Stimulated activated CD8-positive, alpha-beta memory T cell treated with anti-CD3 and anti-CD28 coated beads, Interleukin-7, amount 100 ng/mL, for 1 hour (primary cell): ENCODE results near the gene AOPEP.
"Not testable (repeated sequence)": the region's sequence is repeated elsewhere in the genome, so short reads cannot be mapped to it uniquely, and the experiment has no call there.

Experiments
- DNase-seq, 2 donors: peaks; one replicate each; pipeline ENCODE4 v3.0.0-alpha.2; 2020; ENCODE audit warnings: low read depth in 2 of 2

Gene AOPEP

GRCh38 chr9:94817291-94818177 is 91.0 kb downstream of the AOPEP start:
- DNase-seq = no peak

- DNase-seq = no peak
Observed at GRCh38 chr9:94818178-94818541, 91.7 kb downstream of the AOPEP start.

- DNase-seq = no peak
Observed at GRCh38 chr9:94819161-94819687, 92.7 kb downstream of the AOPEP start.

GRCh38 chr9:94821098-94821887 is 94.8 kb downstream of the AOPEP start:
- DNase-seq = no peak

- no peak for DNase-seq
Observed at GRCh38 chr9:94822273-94822672, 95.8 kb downstream of the AOPEP start.

DNA sequence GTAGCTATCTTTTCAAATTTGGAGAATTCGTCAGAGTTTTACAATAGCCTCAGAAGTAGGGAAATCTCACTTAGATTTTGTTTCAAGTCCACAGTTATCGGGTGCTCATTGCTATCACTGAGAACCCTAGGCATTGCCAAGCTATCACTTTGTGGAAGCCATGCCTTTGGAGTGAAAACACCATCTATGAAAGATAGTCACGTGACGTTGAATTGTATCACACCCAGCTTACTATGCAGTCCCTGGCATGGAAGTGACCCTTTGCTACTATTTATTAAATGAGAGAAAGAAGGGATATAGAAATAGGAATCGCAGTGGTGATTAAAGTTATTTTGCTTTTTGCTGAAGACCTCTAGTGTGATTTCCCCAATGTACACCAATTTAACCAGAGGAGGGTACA is 97.2 kb downstream of the AOPEP start:
- no peak for DNase-seq

GRCh38 chr9:94824411-94824810 is 97.9 kb downstream of the AOPEP start:
- DNase-seq = no peak

DNA sequence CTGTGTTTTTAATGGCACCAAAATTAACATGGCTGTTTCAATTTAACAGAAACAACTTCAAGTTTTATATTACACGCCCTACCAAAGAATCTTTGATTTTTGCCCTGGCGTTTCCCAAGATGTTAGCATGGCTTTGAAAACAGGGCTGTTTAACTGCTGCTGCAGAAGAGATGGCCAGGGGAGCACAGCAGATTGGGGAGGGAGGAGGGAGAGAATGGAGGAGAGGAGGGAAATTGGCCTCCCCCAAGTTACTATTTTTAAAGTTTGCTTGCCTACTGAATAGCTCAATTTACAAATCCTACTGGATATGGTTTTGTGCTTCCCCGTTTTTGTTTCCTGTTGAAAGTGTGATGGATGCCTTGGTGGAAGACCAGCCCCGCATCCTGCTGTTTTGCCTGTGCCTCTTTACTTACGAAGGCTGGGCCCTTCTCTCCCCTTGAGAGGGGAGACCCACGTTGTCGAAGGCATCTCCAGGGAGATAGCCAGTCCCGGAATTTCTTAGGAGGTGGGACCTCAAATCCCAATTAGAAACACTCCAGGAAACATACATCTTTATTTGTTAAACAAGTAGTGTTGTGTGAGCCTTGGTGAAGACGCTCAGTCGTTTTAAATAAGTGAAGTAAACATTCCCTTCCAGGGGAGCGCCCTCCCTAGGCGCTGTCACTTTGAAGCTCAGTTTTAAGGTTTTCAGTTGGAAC is 98.6 kb downstream of the AOPEP start:
- DNase-seq = no peak

- DNase-seq = no peak
Observed at GRCh38 chr9:94825611-94825958, 99.1 kb downstream of the AOPEP start.

GRCh38 chr9:94826044-94826443 is 99.5 kb downstream of the AOPEP start:
- no peak for DNase-seq

- DNase-seq = no peak
Observed at GRCh38 chr9:94826644-94827410, 100.3 kb downstream of the AOPEP start.

GRCh38 chr9:94827584-94828304 is 101.2 kb downstream of the AOPEP start:
- no peak for DNase-seq

DNA sequence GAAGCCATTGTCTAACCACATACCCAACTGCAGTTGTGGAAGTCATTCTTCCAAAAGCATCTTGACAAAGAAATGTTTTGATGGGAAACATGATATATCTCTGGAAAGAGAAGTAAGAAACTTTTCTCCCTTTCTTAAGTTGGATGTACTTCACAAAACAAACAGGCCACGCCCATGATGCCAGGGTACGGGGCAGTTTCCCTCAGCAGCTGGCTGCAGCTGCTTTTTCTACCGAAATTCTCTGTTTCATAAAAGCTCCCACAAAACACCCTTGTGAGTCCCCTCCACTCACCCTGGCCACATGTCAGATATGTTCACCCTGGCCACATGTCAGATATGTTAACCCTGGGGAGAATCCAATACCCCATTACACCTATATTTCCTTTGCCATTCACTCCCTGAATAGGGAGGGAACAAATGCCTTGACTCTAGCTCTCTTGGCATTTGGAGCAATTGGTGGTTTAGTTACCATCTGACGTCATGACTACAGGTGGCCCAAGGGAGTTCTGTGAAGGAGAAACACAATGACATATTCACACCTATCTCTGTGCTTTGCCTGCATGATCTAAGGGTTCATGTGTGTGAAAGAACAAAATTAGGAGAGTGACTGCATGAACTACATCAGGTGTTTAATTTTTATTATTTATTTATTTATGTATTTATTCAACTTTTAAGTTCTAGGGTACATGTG is 103.0 kb downstream of the AOPEP start:
- DNase-seq = no peak

- DNase-seq = not testable (repeated sequence)
Observed at GRCh38 chr9:94830071-94830604, 103.6 kb downstream of the AOPEP start.

- no peak for DNase-seq
Observed at GRCh38 chr9:94833802-94834201, 107.3 kb downstream of the AOPEP start.

DNA sequence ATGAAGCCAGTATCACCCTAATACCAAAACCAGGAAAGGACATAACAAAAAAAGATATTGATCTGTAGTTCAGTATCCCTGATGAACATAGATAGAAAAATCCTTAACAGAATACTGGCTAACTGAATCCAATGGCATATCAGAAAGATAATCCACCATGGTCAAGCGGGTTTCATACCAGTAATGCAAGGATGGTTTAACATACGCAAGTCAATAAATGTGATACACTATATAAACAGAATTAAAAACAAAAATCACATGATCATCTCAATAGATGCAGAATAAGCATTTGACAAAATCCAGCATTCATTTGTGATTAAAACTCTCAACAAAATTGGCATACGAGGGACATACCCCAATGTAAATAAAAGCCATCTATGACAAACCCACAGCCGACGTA is 110.9 kb downstream of the AOPEP start:
- no peak for DNase-seq

GRCh38 chr9:94839398-94839797 is 112.9 kb downstream of the AOPEP start:
- DNase-seq = no peak

DNA sequence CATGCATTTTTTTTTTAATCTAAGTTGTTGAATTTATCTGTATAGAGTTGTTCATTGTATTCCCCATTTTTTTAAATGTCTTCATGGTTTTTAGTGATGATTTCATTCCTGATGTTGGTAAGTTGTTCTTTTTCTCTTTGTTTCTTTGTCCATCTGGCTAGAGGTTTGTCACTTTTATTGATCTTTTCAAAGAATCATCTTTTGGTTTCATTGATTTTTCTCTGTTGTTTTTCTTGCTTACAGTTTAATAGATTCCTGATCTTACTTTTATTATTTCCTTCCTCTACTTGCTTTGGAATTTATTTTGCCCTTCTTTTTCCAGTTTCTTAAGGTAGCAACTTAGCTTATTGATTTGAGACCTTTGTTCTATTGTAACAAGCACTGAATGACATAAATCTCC is 114.2 kb downstream of the AOPEP start:
- no peak for DNase-seq

GRCh38 chr9:94843134-94843533 is 116.6 kb downstream of the AOPEP start:
- no peak for DNase-seq

GRCh38 chr9:94846739-94847138 is 120.2 kb downstream of the AOPEP start:
- no peak for DNase-seq
